Peyer's patch (tissue), 4 donors: ENCODE measurements around the gene VPS52.

Experiments used
- CTCF ChIP-seq, 6 experiments: fragments of 450-650 bp in 4 of 6; fragments of 200-600 bp in 2 of 6; sonication (generic) in 1 of 6; IDR thresholded peaks; one replicate each; pipeline ENCODE4 v1.5.1; 2017 to 2019; ENCODE audit warnings: antibody characterized with exemption in 6 of 6, mild to moderate bottlenecking in 3 of 6, moderate library complexity in 1 of 6
- POLR2A ChIP-seq, 2 donors: fragments of 450-650 bp; IDR thresholded peaks; one replicate each; pipeline ENCODE4 v1.5.1; 2017; ENCODE audit warnings: antibody characterized with exemption in 2 of 2, mild to moderate bottlenecking in 2 of 2, moderate library complexity in 2 of 2

GRCh38 chr6:33272275-33273128 lies 826 bp upstream of the VPS52 start:
- no peak for TF ChIP-seq CTCF (IDR thresholded peaks at IDR 0.05)
- peak in 1 of 2 donors; percentile 5 for TF ChIP-seq POLR2A (IDR thresholded peaks at IDR 0.05)
